ENCODE results near the gene RASIP1.

DNA sequence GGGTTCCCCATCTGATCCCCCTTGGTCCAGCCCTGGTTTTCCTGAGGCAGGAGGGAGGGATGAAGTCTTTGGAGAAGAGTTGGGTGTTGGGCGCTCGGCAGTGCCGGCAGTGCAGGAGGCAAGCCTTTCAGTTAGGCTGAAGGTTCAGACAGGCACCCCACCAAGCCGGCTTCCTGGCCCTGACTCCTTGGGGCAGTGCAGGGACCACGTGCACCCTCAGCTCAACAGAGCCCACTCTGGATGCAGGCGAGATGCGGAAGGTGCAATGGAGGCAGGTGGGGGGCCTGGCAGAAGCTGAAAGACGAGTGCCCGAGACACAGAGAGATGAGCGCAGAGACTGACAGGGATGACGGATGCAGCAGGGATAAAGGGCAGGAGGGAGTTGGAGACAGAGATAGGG lies 31.9 kb downstream of the RASIP1 start:
- TF ChIP-seq, protein P1, sequence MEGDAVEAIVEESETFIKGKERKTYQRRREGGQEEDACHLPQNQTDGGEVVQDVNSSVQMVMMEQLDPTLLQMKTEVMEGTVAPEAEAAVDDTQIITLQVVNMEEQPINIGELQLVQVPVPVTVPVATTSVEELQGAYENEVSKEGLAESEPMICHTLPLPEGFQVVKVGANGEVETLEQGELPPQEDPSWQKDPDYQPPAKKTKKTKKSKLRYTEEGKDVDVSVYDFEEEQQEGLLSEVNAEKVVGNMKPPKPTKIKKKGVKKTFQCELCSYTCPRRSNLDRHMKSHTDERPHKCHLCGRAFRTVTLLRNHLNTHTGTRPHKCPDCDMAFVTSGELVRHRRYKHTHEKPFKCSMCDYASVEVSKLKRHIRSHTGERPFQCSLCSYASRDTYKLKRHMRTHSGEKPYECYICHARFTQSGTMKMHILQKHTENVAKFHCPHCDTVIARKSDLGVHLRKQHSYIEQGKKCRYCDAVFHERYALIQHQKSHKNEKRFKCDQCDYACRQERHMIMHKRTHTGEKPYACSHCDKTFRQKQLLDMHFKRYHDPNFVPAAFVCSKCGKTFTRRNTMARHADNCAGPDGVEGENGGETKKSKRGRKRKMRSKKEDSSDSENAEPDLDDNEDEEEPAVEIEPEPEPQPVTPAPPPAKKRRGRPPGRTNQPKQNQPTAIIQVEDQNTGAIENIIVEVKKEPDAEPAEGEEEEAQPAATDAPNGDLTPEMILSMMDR (conservative IDR thresholded peaks at IDR 0.05; ENCODE audit: low read depth, low read length) = no peak
- TF ChIP-seq EZH2phosphoT487 (IDR thresholded peaks at IDR 0.05; ENCODE audit: borderline replicate concordance, low read length) = no peak

All from PC-3 (cell line).